Parathyroid adenoma (tissue), 2 donors: ENCODE data around the gene RHOF.

ENCODE experiments used
- H2AFZ ChIP-seq: fragments of 300-600 bp; sonication (generic); one replicate; pipeline ENCODE4 v1.7.0; 2017; ENCODE audit warnings: antibody characterized with exemption, mild to moderate bottlenecking
- H3K27ac ChIP-seq: fragments of 300-600 bp; sonication (generic); one replicate; pipeline ENCODE4 v1.7.0; 2017
- H3K27me3 ChIP-seq: fragments of 300-600 bp; sonication (generic); one replicate; pipeline ENCODE4 v1.7.0; 2017; ENCODE audit warnings: low read length; ENCODE audit not compliant: control insufficient read depth, insufficient read depth
- H3K36me3 ChIP-seq: fragments of 300-600 bp; sonication (generic); one replicate; pipeline ENCODE4 v1.7.0; 2017; ENCODE audit warnings: low read length; ENCODE audit not compliant: control insufficient read depth, insufficient read depth
- H3K4me1 ChIP-seq: fragments of 300-600 bp; sonication (generic); one replicate; pipeline ENCODE4 v1.7.0; 2017; ENCODE audit warnings: control low read depth
- H3K4me2 ChIP-seq: fragments of 300-600 bp; sonication (generic); one replicate; pipeline ENCODE4 v1.7.0; 2017; ENCODE audit warnings: low read length
- H3K4me3 ChIP-seq: fragments of 300-600 bp; sonication (generic); one replicate; pipeline ENCODE4 v1.7.0; 2017; ENCODE audit warnings: low read depth, low read length
- H3K79me2 ChIP-seq: fragments of 300-600 bp; sonication (generic); one replicate; pipeline ENCODE4 v1.7.0; 2017; ENCODE audit warnings: control low read depth
- H3K9ac ChIP-seq: fragments of 300-600 bp; sonication (generic); one replicate; pipeline ENCODE4 v1.7.0; 2017; ENCODE audit warnings: mild to moderate bottlenecking
- H3K9me3 ChIP-seq: fragments of 300-600 bp; sonication (generic); one replicate; pipeline ENCODE4 v1.7.0; 2017; ENCODE audit warnings: low read length; ENCODE audit not compliant: control insufficient read depth
- TF ChIP-seq, protein P1 (sequence below): fragments of 300-600 bp; sonication (generic); IDR thresholded peaks from one replicate; pipeline ENCODE4 v1.7.0; 2017; ENCODE audit warnings: antibody characterized with exemption, mild to moderate bottlenecking
- donor health status: primary hyperparathyroidism.

The RHOF gene

DNA sequence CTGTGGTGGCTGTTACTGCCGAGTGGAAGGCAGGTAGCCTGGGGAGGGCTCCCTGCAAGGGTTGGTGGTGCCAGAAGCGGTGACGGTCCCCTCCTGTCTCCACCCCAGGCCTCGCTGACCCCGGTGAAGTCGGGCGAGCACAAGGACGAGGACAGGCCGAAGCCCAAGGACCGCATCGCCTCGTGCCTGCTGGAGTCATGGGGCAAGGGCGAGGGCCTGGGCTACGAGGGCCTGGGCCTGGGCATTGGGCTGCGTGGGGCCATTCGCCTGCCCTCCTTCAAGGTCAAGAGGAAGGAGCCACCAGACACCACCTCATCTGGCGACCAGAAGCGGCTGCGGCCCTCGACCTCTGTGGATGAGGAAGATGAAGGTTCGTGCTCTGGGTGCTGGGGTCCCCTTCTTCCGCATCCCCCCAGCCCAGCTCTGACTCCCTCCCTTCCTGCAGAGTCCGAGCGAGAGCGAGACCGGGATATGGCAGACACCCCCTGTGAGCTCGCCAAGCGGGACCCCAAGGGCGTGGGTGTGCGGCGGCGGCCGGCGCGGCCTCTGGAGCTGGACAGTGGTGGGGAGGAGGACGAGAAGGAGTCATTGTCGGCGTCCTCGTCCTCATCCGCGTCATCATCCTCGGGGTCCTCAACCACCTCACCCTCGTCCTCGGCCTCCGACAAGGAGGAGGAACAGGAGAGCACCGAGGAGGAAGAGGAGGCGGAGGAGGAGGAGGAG, 23.6 kb upstream of the RHOF start:
- no peaks in the 10 kb centered on the region for H3K36me3 ChIP-seq

DNA sequence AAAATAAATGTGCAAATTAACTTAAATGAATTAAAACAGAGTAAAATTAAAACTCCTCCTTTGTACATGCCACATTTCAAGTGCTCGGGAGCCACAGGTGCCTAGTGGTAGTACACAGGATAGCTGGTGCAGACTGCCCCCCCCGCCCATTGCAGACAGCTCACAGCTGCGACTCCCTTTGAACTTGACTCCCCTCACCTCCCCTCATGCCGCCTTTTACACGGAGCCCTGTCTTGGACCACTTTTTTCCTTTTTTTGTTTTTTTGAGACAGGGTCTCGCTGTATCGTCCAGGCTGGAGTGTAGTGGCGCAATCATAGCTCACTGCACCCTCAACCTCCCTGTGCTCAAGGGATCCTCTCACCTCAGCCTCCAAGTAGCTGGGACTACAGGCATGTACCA, 21.8 kb upstream of the RHOF start:
- Histone ChIP-seq H3K27ac (no peak overlapping the region), H3K4me3 (no peak overlapping the region), H3K9ac (no peak overlapping the region), H3K9me3 (no peaks in the 10 kb centered on the region), H3K79me2 (peaks cover 57% of the 10 kb centered on the region), H3K4me1 (peaks cover 9% of the 10 kb centered on the region), H3K36me3 (no peaks in the 10 kb centered on the region), H3K27me3 (no peaks in the 10 kb centered on the region), H3K4me2 (no peak overlapping the region), H2AFZ (no peak overlapping the region)
- TF ChIP-seq, protein P1, sequence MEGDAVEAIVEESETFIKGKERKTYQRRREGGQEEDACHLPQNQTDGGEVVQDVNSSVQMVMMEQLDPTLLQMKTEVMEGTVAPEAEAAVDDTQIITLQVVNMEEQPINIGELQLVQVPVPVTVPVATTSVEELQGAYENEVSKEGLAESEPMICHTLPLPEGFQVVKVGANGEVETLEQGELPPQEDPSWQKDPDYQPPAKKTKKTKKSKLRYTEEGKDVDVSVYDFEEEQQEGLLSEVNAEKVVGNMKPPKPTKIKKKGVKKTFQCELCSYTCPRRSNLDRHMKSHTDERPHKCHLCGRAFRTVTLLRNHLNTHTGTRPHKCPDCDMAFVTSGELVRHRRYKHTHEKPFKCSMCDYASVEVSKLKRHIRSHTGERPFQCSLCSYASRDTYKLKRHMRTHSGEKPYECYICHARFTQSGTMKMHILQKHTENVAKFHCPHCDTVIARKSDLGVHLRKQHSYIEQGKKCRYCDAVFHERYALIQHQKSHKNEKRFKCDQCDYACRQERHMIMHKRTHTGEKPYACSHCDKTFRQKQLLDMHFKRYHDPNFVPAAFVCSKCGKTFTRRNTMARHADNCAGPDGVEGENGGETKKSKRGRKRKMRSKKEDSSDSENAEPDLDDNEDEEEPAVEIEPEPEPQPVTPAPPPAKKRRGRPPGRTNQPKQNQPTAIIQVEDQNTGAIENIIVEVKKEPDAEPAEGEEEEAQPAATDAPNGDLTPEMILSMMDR: no peak

More for the DNA sequence above, 23.6 kb upstream of the RHOF start:
- Histone ChIP-seq H3K4me2 (no peak overlapping the region), H3K27ac (no peak overlapping the region), H3K4me1 (no peaks in the 10 kb centered on the region), H3K9ac (no peak overlapping the region), H3K79me2 (peaks cover 46% of the 10 kb centered on the region), H3K27me3 (no peaks in the 10 kb centered on the region), H2AFZ (no peak overlapping the region), H3K9me3 (no peaks in the 10 kb centered on the region), H3K4me3 (no peak overlapping the region)
- TF ChIP-seq, protein P1: no peak

DNA sequence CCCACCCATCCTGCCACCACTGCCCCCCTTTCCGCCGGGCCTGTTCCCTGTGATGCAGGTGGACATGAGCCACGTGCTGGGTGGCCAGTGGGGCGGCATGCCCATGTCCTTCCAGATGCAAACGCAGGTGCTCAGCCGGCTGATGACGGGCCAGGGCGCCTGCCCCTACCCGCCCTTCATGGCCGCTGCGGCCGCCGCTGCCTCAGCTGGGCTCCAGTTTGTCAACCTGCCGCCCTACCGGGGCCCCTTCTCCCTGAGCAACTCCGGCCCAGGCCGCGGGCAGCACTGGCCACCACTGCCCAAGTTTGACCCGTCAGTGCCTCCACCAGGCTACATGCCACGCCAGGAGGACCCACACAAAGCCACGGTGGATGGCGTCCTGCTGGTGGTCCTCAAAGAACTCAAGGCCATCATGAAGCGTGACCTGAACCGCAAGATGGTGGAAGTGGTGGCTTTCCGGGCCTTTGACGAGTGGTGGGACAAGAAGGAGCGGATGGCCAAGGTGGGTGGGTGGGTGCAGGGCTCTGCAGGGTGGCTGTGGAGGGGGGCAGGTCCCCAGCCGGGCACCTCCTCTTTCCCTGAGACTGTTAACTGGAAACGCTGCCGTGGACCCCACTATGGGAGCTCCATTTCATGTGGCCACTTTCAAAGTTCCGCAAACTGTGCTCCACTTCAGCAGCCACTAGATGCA, 21.1 kb upstream of the RHOF start:
- Histone ChIP-seq H3K27me3 (no peaks in the 10 kb centered on the region), H2AFZ (no peak overlapping the region), H3K4me2 (no peak overlapping the region), H3K79me2 (peaks cover 54% of the 10 kb centered on the region), H3K4me1 (peaks cover 9% of the 10 kb centered on the region), H3K36me3 (no peaks in the 10 kb centered on the region), H3K27ac (no peak overlapping the region), H3K9me3 (no peaks in the 10 kb centered on the region), H3K4me3 (no peak overlapping the region), H3K9ac (no peak overlapping the region)
- TF ChIP-seq, protein P1: no peak

DNA sequence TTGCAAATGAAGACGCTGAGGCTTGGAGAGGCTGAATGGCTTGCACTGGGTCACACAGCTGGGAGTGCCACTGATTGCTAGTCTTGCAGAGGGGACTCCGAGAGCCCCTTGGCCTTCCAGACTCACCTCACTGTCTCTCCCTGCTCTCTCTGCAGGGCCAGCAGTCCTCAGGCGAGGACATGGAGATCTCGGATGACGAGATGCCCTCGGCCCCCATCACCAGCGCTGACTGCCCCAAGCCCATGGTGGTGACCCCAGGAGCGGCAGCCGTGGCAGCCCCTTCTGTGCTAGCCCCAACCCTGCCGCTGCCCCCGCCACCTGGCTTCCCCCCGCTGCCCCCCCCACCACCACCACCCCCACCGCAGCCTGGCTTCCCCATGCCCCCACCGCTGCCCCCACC, 20.5 kb upstream of the RHOF start:
- no peak overlapping the region for H3K9ac ChIP-seq
- peaks cover 9% of the 10 kb centered on the region for H3K4me1 ChIP-seq
- H2AFZ ChIP-seq: no peak overlapping the region
- H3K79me2 ChIP-seq: peaks cover 53% of the 10 kb centered on the region
- H3K27me3 ChIP-seq: no peaks in the 10 kb centered on the region
- H3K9me3 ChIP-seq: no peaks in the 10 kb centered on the region
- no peaks in the 10 kb centered on the region for H3K36me3 ChIP-seq
- H3K27ac ChIP-seq: no peak overlapping the region
- TF ChIP-seq, protein P1: no peak
- H3K4me3 ChIP-seq: no peak overlapping the region
- no peak overlapping the region for H3K4me2 ChIP-seq
